Occipital lobe (tissue), 2 donors: ENCODE measurements around the gene CADPS. TPM values are rescaled to one million over a fixed set of nuclear protein-coding genes. Genes with fewer than 3 reads are reported as not detected.

Experiments used
- DNase-seq: peaks from one replicate; lab custom pipeline; 2025; lab: John Stamatoyannopoulos, UW
- total RNA-seq: library from RNA; depleted of rRNA; stranded (reverse); fragments of >200 nt; gene quantifications from one replicate; pipeline ENCODE4 v1.2.3, GENCODE V29; 2014

The CADPS gene
- total RNA-seq, 1 donor from 2014 or later = 206 TPM

GRCh38 chr3:62638316-62638715 is 236.9 kb downstream of the CADPS start:
- DNase-seq = no peak

- DNase-seq = no peak
Measured at GRCh38 chr3:62636235-62636826, 238.9 kb downstream of the CADPS start.

GRCh38 chr3:62632510-62633294 is 242.5 kb downstream of the CADPS start:
- DNase-seq = no peak

- DNase-seq = no peak
Measured at GRCh38 chr3:62631488-62631887, 243.7 kb downstream of the CADPS start.

GRCh38 chr3:62630664-62631063 is 244.6 kb downstream of the CADPS start:
- DNase-seq = no peak

GRCh38 chr3:62625268-62625667 is 249.9 kb downstream of the CADPS start:
- no peak for DNase-seq

GRCh38 chr3:62624185-62624584 is 251.0 kb downstream of the CADPS start:
- no peak for DNase-seq

GRCh38 chr3:62622553-62623174 is 252.6 kb downstream of the CADPS start:
- no peak for DNase-seq

- no peak for DNase-seq
Measured at GRCh38 chr3:62621925-62622324, 253.3 kb downstream of the CADPS start.

GRCh38 chr3:62621176-62621575 is 254.0 kb downstream of the CADPS start:
- DNase-seq = no peak

- DNase-seq = no peak
Measured at GRCh38 chr3:62615258-62615849, 259.9 kb downstream of the CADPS start.

- DNase-seq = no peak
Measured at GRCh38 chr3:62614527-62614926, 260.7 kb downstream of the CADPS start.

GRCh38 chr3:62611541-62612240 is 263.5 kb downstream of the CADPS start:
- no peak for DNase-seq

GRCh38 chr3:62607287-62608029 is 267.8 kb downstream of the CADPS start:
- no peak for DNase-seq

- no peak for DNase-seq
Measured at GRCh38 chr3:62605413-62606068, 269.7 kb downstream of the CADPS start.

- DNase-seq = no peak
Measured at GRCh38 chr3:62604751-62605351, 270.4 kb downstream of the CADPS start.

GRCh38 chr3:62604298-62604697 is 270.9 kb downstream of the CADPS start:
- DNase-seq = no peak

- DNase-seq = no peak
Measured at GRCh38 chr3:62602987-62603386, 272.2 kb downstream of the CADPS start.

GRCh38 chr3:62602129-62602770 is 273.0 kb downstream of the CADPS start:
- no peak for DNase-seq
